Dermis blood vessel endothelial cell (primary cell): ENCODE measurements around the gene NKD1. TPM values are rescaled to one million over a fixed set of nuclear protein-coding genes. Genes with fewer than 3 reads are reported as not detected.

Source experiments
- DNase-seq: peaks from one replicate; pipeline ENCODE4 v3.0.0; 2010
- total RNA-seq: library from RNA; depleted of rRNA; stranded (reverse); fragments of >200 nt; gene quantifications from 2 replicates; pipeline ENCODE4 v1.2.3, GENCODE V29; 2014

The NKD1 gene
- total RNA-seq, 1 donor from 2014 or later: not detected

- no peak for DNase-seq
These were observed 9.7 kb upstream of the NKD1 start for GRCh38 chr16:50538411-50539052.

GRCh38 chr16:50539053-50539695 lies 9.0 kb upstream of the NKD1 start:
- no peak for DNase-seq

GRCh38 chr16:50539822-50540710 lies 8.1 kb upstream of the NKD1 start:
- no peak for DNase-seq

GRCh38 chr16:50540711-50541007 lies 7.5 kb upstream of the NKD1 start:
- DNase-seq: no peak

- DNase-seq: no peak
These were observed 5.5 kb upstream of the NKD1 start for GRCh38 chr16:50542703-50543102.

GRCh38 chr16:50546125-50546524 lies 2.1 kb upstream of the NKD1 start:
- no peak for DNase-seq

GRCh38 chr16:50547340-50548124 lies 664 bp upstream of the NKD1 start:
- peak; percentile 15 for DNase-seq

- DNase-seq: no peak
These were observed 839 bp downstream of the NKD1 start for GRCh38 chr16:50548909-50549560.

- no peak for DNase-seq
These were observed 1.3 kb downstream of the NKD1 start for GRCh38 chr16:50549561-50549915.

- DNase-seq: no peak
These were observed 1.8 kb downstream of the NKD1 start for GRCh38 chr16:50550035-50550434.

- no peak for DNase-seq
These were observed 2.9 kb downstream of the NKD1 start for GRCh38 chr16:50550866-50551641.

- no peak for DNase-seq
These were observed 4.4 kb downstream of the NKD1 start for GRCh38 chr16:50552476-50553101.

GRCh38 chr16:50553182-50553710 lies 5.0 kb downstream of the NKD1 start:
- DNase-seq: no peak

- no peak for DNase-seq
These were observed 5.7 kb downstream of the NKD1 start for GRCh38 chr16:50553731-50554360.

- no peak for DNase-seq
These were observed 7.2 kb downstream of the NKD1 start for GRCh38 chr16:50555269-50555875.

GRCh38 chr16:50555952-50556673 lies 7.9 kb downstream of the NKD1 start:
- no peak for DNase-seq

GRCh38 chr16:50557046-50557445 lies 8.8 kb downstream of the NKD1 start:
- DNase-seq: no peak

- DNase-seq: no peak
These were observed 10.7 kb downstream of the NKD1 start for GRCh38 chr16:50558913-50559312.

- no peak for DNase-seq
These were observed 11.1 kb downstream of the NKD1 start for GRCh38 chr16:50559342-50559741.
